Dermis blood vessel endothelial cell (primary cell): ENCODE results near the gene SLC28A1. TPM values are rescaled to one million over a fixed set of nuclear protein-coding genes. Genes with fewer than 3 reads are reported as not detected.

Source experiments
- total RNA-seq: library from RNA; depleted of rRNA; stranded (reverse); fragments of >200 nt; gene quantifications from 2 replicates; pipeline ENCODE4 v1.2.3, GENCODE V29; 2014

SLC28A1 gene
- total RNA-seq, 1 donor from 2014 or later: not detected

Other genes starting within 250 kb of the SLC28A1 start
- gene WDR73, start 230.4 kb upstream of the SLC28A1 start, total RNA-seq: 22.1 and 26.4 TPM in 2 replicates
- gene NMB, start 226.5 kb upstream of the SLC28A1 start, total RNA-seq: 4.4 and 4.6 TPM in 2 replicates
- 256 and 280 TPM in 2 replicates for gene SEC11A, start 168.5 kb upstream of the SLC28A1 start, total RNA-seq
- 4.9 and 8.7 TPM in 2 replicates for gene ZNF592, start 136.1 kb upstream of the SLC28A1 start, total RNA-seq
- 38.8 and 64.6 TPM in 2 replicates for gene ALPK3, start 67.3 kb upstream of the SLC28A1 start, total RNA-seq
- 69.8 and 85.3 TPM in 2 replicates for gene PDE8A, start 97.2 kb downstream of the SLC28A1 start, total RNA-seq